SH-SY5Y (cell line): ENCODE measurements around the gene DNAI2.

Experiments
- GATA2 ChIP-seq: IDR thresholded peaks from 2 replicates; pipeline ENCODE4 v1.6.1; 2011; ENCODE audit warnings: mild to moderate bottlenecking, low read depth, low read length
- GATA3 ChIP-seq: IDR thresholded peaks from 2 replicates; pipeline ENCODE4 v1.6.1; 2011; ENCODE audit warnings: low read depth, mild to moderate bottlenecking, low read length, moderate library complexity

- TF ChIP-seq GATA3 (no peak), GATA2 (no peak)
These were observed 24.3 kb upstream of the DNAI2 start for GRCh38 chr17:74249590-74250270.
